IPS-15b (cell line): ENCODE data around the gene NDUFV2.

Experiments used
- H3K27me3 ChIP-seq: one replicate; pipeline ENCODE4 v1.6.1; 2013; ENCODE audit warnings: low read length; ENCODE audit not compliant: control insufficient read depth, insufficient read depth
- H3K36me3 ChIP-seq: one replicate; pipeline ENCODE4 v1.6.1; 2013; ENCODE audit warnings: low read length; ENCODE audit not compliant: control insufficient read depth, insufficient read depth
- H3K4me1 ChIP-seq: one replicate; pipeline ENCODE4 v1.6.1; 2013; ENCODE audit warnings: mild to moderate bottlenecking, low read length; ENCODE audit not compliant: control insufficient read depth, insufficient read depth
- H3K4me3 ChIP-seq: one replicate; pipeline ENCODE4 v1.5.1; 2013; ENCODE audit warnings: low read depth, low read length
- H3K9ac ChIP-seq: one replicate; pipeline ENCODE4 v1.6.1; 2013; ENCODE audit warnings: low read depth, mild to moderate bottlenecking, low read length
- H3K9me3 ChIP-seq: one replicate; pipeline ENCODE4 v1.6.1; 2013; ENCODE audit warnings: mild to moderate bottlenecking, low read length; ENCODE audit not compliant: control insufficient read depth, insufficient read depth

The NDUFV2 gene

GRCh38 chr18:9126337-9126736 is 23.8 kb downstream of the NDUFV2 start:
- Histone ChIP-seq H3K4me3 (no peak overlapping the region), H3K27me3 (no peaks in the 10 kb centered on the region), H3K9me3 (no peaks in the 10 kb centered on the region), H3K9ac (no peak overlapping the region), H3K36me3 (peaks cover 9% of the 10 kb centered on the region), H3K4me1 (no peaks in the 10 kb centered on the region)

- peaks cover 3% of the 10 kb centered on the region for H3K4me1 ChIP-seq
- no peaks in the 10 kb centered on the region for H3K9me3 ChIP-seq
- H3K4me3 ChIP-seq, result no peak overlapping the region
- H3K27me3 ChIP-seq, result no peaks in the 10 kb centered on the region
- no peak overlapping the region for H3K9ac ChIP-seq
- peaks cover 5% of the 10 kb centered on the region for H3K36me3 ChIP-seq
Observed at GRCh38 chr18:9130195-9130594, 27.7 kb downstream of the NDUFV2 start.

GRCh38 chr18:9130806-9131205 is 28.3 kb downstream of the NDUFV2 start:
- H3K36me3 ChIP-seq, result peaks cover 5% of the 10 kb centered on the region
- H3K4me3 ChIP-seq, result no peak overlapping the region
- H3K9me3 ChIP-seq, result no peaks in the 10 kb centered on the region
- peaks cover 3% of the 10 kb centered on the region for H3K4me1 ChIP-seq
- no peaks in the 10 kb centered on the region for H3K27me3 ChIP-seq
- H3K9ac ChIP-seq, result no peak overlapping the region

- Histone ChIP-seq H3K9me3 (no peaks in the 10 kb centered on the region), H3K27me3 (no peaks in the 10 kb centered on the region), H3K9ac (no peak overlapping the region), H3K4me1 (peaks cover 3% of the 10 kb centered on the region), H3K36me3 (peaks cover under 1% of the 10 kb centered on the region), H3K4me3 (no peak overlapping the region)
Observed at GRCh38 chr18:9132628-9133027, 30.1 kb downstream of the NDUFV2 start.

- Histone ChIP-seq H3K36me3 (no peaks in the 10 kb centered on the region), H3K4me1 (peaks cover 3% of the 10 kb centered on the region), H3K9ac (no peak overlapping the region), H3K27me3 (no peaks in the 10 kb centered on the region), H3K9me3 (no peaks in the 10 kb centered on the region), H3K4me3 (no peak overlapping the region)
Observed at GRCh38 chr18:9133225-9133624, 30.7 kb downstream of the NDUFV2 start.

GRCh38 chr18:9135081-9135911 is 32.8 kb downstream of the NDUFV2 start:
- Histone ChIP-seq H3K36me3 (no peaks in the 10 kb centered on the region), H3K9me3 (no peaks in the 10 kb centered on the region), H3K27me3 (no peaks in the 10 kb centered on the region), H3K4me1 (peaks cover 5% of the 10 kb centered on the region), H3K4me3 (peak overlapping the region; percentile 91), H3K9ac (peak overlapping the region; percentile 49)

- peaks cover 5% of the 10 kb centered on the region for H3K4me1 ChIP-seq
- no peaks in the 10 kb centered on the region for H3K27me3 ChIP-seq
- H3K9me3 ChIP-seq, result no peaks in the 10 kb centered on the region
- H3K4me3 ChIP-seq, result peak overlapping the region; percentile 91
- H3K36me3 ChIP-seq, result no peaks in the 10 kb centered on the region
- peak overlapping the region; percentile 96 for H3K9ac ChIP-seq
Observed at GRCh38 chr18:9135912-9136314, 33.4 kb downstream of the NDUFV2 start.

GRCh38 chr18:9136315-9137155 is 34.0 kb downstream of the NDUFV2 start, which contains the start of gene ANKRD12:
Gene ANKRD12 (plus strand): TSS chr18:9136781. CDS start chr18:9182433, 45,652 bp downstream.
- no peaks in the 10 kb centered on the region for H3K36me3 ChIP-seq

GRCh38 chr18:9137168-9138066 is 34.9 kb downstream of the NDUFV2 start:
- peaks cover 7% of the 10 kb centered on the region for H3K4me1 ChIP-seq
- H3K9me3 ChIP-seq, result no peaks in the 10 kb centered on the region
- no peaks in the 10 kb centered on the region for H3K36me3 ChIP-seq
- H3K4me3 ChIP-seq, result peak overlapping the region; percentile 91
- no peaks in the 10 kb centered on the region for H3K27me3 ChIP-seq
- no peak overlapping the region for H3K9ac ChIP-seq

More at GRCh38 chr18:9136315-9137155, 34.0 kb downstream of the NDUFV2 start, which contains the start of gene ANKRD12:
- Histone ChIP-seq H3K4me3 (peak within 1 kb of the TSS; percentile 91), H3K4me1 (peaks cover 5% of the 10 kb centered on the region), H3K9ac (peak within 1 kb of the TSS; percentile 96), H3K9me3 (no peaks in the 10 kb centered on the region), H3K27me3 (no peaks in the 10 kb centered on the region)

GRCh38 chr18:9139400-9140039 is 37.0 kb downstream of the NDUFV2 start:
- H3K4me3 ChIP-seq, result no peak overlapping the region
- no peaks in the 10 kb centered on the region for H3K9me3 ChIP-seq
- H3K9ac ChIP-seq, result no peak overlapping the region
- no peaks in the 10 kb centered on the region for H3K36me3 ChIP-seq
- H3K4me1 ChIP-seq, result peaks cover 7% of the 10 kb centered on the region
- no peaks in the 10 kb centered on the region for H3K27me3 ChIP-seq

GRCh38 chr18:9140381-9140780 is 37.9 kb downstream of the NDUFV2 start:
- Histone ChIP-seq H3K9ac (no peak overlapping the region), H3K27me3 (no peaks in the 10 kb centered on the region), H3K4me1 (peaks cover 4% of the 10 kb centered on the region), H3K4me3 (no peak overlapping the region), H3K36me3 (no peaks in the 10 kb centered on the region), H3K9me3 (no peaks in the 10 kb centered on the region)
